K562 (cell line): ENCODE measurements around the gene RDH14. TPM values are rescaled to one million over a fixed set of nuclear protein-coding genes. Genes with fewer than 3 reads are reported as not detected.

Source experiments
- ATAC-seq: fragments of 200-7000 bp; cut with Tn5 transposase; 3 replicates; pipeline ENCODE4 v1.9.1; 2020; ENCODE audit warnings: moderate library complexity
- BruUV-seq: library from RNA; stranded (reverse); fragments of 400-500 nt; replicated peaks from 2 replicates; lab custom pipeline; 2021; lab: Mats Ljungman, UMichigan
- CTCF ChIA-PET: fragments of 300-600 bp; formaldehyde crosslinking; extraction: SDS; loops from one replicate; lab custom pipeline; 2021; ENCODE audit warnings: low intra/inter-chr PET ratio; lab: Yijun Ruan, JAX
- POLR2A ChIA-PET: fragments of 300-600, 350-650 bp; sonication (Branson Sonifier 250); formaldehyde crosslinking; extraction: SDS; loops from one replicate; lab custom pipeline; 2021; ENCODE audit warnings: antibody characterized with exemption, inconsistent platforms; lab: Yijun Ruan, JAX
- DNase-seq, 4 experiments: peaks; one replicate each; pipeline versions ENCODE4 v3.0.0 to v3.0.0-alpha.2; 2011 to 2018; ENCODE audit warnings: low spot score in 3 of 4, mixed read lengths in 3 of 4; ENCODE audit errors: extremely low read depth in 1 of 4
- FAIRE-seq: peaks from 2 replicates; lab custom pipeline; 2011; peaks lifted over from hg19 to GRCh38; lab: Jason Lieb, UNC
- H2AFZ ChIP-seq: 2 replicates; pipeline ENCODE4 v1.6.0; 2011; ENCODE audit warnings: low read depth, low read length, control low read depth, inconsistent platforms
- H3K27ac ChIP-seq: fragments of 200-600 bp; 3 replicates; pipeline ENCODE4 v1.8.0; 2011; ENCODE audit warnings: low read depth, mild to moderate bottlenecking, control low read depth, inconsistent platforms, low read length, moderate library complexity, mixed read lengths; ENCODE audit errors: extremely low read depth
- H3K27me3 ChIP-seq, 2 experiments: fragments of 300-600 bp in 1 of 2; 2 replicates in 1 of 2; 3 replicates in 1 of 2; pipeline versions ENCODE4 v1.6.0 to v1.8.0; 2011; ENCODE audit warnings: inconsistent platforms in 2 of 2, low read length in 2 of 2, mild to moderate bottlenecking in 1 of 2, mixed read lengths in 1 of 2, moderate library complexity in 1 of 2; ENCODE audit not compliant: control insufficient read depth in 2 of 2, insufficient read depth in 2 of 2
- H3K36me3 ChIP-seq: fragments of 300-600 bp; 3 replicates; pipeline ENCODE4 v1.8.0; 2011; ENCODE audit warnings: mild to moderate bottlenecking, low read length, inconsistent platforms; ENCODE audit not compliant: control insufficient read depth, insufficient read depth
- H3K4me1 ChIP-seq, 2 experiments: fragments of 200-600 bp in 1 of 2; replicated peaks in 1 of 2; 2 replicates in 1 of 2; 3 replicates in 1 of 2; pipeline versions ENCODE4 v1.5.1 to v1.8.0; 2011; ENCODE audit warnings: inconsistent platforms in 2 of 2, low read length in 2 of 2, mild to moderate bottlenecking in 1 of 2, mixed read lengths in 1 of 2, moderate library complexity in 1 of 2; ENCODE audit not compliant: control insufficient read depth in 2 of 2, insufficient read depth in 2 of 2
- H3K4me2 ChIP-seq: 2 replicates; pipeline ENCODE4 v1.6.1; 2011; ENCODE audit warnings: low read length, control low read depth, inconsistent platforms, mixed read lengths; ENCODE audit not compliant: insufficient read depth
- H3K4me3 ChIP-seq: fragments of 200-600 bp; sonication (generic), shearing (Covaris generic); 2 replicates; pipeline ENCODE4 v1.5.1; 2016; ENCODE audit warnings: control low read depth, inconsistent platforms
- H3K79me2 ChIP-seq: fragments of 200-600 bp; 3 replicates; pipeline ENCODE4 v1.8.0; 2011; ENCODE audit warnings: low read length, inconsistent platforms; ENCODE audit not compliant: control insufficient read depth, insufficient read depth
- H3K9ac ChIP-seq, 2 experiments: 2 replicates each; pipeline versions ENCODE4 v1.6.0 to v1.6.1; 2011; ENCODE audit warnings: low read depth in 2 of 2, low read length in 2 of 2, control low read depth in 1 of 2, inconsistent platforms in 1 of 2, mild to moderate bottlenecking in 1 of 2, mixed read lengths in 1 of 2; ENCODE audit not compliant: insufficient read depth in 1 of 2
- H3K9me1 ChIP-seq: one replicate; pipeline ENCODE4 v1.6.0; 2011; ENCODE audit warnings: inconsistent platforms, mild to moderate bottlenecking, low read length, moderate library complexity; ENCODE audit not compliant: control insufficient read depth, insufficient read depth
- H3K9me3 ChIP-seq: replicated peaks from 2 replicates; pipeline ENCODE4 v1.5.1; 2011; ENCODE audit warnings: low read depth, low read length, inconsistent platforms; ENCODE audit not compliant: control insufficient read depth, insufficient read depth
- H4K20me1 ChIP-seq: replicated peaks from 2 replicates; pipeline ENCODE4 v1.6.1; 2011; ENCODE audit warnings: low read length, inconsistent platforms, mixed read lengths; ENCODE audit not compliant: control insufficient read depth, insufficient read depth
- CEBPG ChIP-seq, 3 experiments: fragments of 200-800 bp in 1 of 3; sonication (Bioruptor generic) in 1 of 3; sonication (generic) in 1 of 3; formaldehyde crosslinking in 1 of 3; IDR thresholded peaks in 2 of 3; conservative IDR thresholded peaks in 1 of 3; 2 replicates each; pipeline versions ENCODE4 v1.6.1 to v1.8.0; 2016 to 2022; ENCODE audit warnings: missing compliant biosample characterization in 2 of 3, missing genetic modification characterization in 2 of 3, mild to moderate bottlenecking in 1 of 3, missing genetic modification reagents in 1 of 3
- SMAD3 ChIP-seq: fragments of 450-650 bp; formaldehyde crosslinking; conservative IDR thresholded peaks from 2 replicates; pipeline ENCODE4 v1.4.0; 2020; ENCODE audit warnings: mild to moderate bottlenecking
- ZBTB1 ChIP-seq: sonication (generic); formaldehyde crosslinking; IDR thresholded peaks from 2 replicates; pipeline ENCODE4 v1.8.1; 2023; ENCODE audit warnings: missing genetic modification reagents, low read depth, mild to moderate bottlenecking, borderline replicate concordance
- WGBS: fragments of 100-300 bp; shearing (Covaris generic); methylation state at CpG from one replicate; pipeline ENCODE4 v1.1.6; 2016; ENCODE audit warnings: low coverage, mixed read lengths; ENCODE audit not compliant: insufficient coverage; ENCODE audit errors: missing lambda C conversion rate; 5-methylcytosine and 5-hydroxymethylcytosine counted together
- in situ Hi-C: fragments of 300-500 bp; cut with MboI; formaldehyde crosslinking; loops from 4 replicates; pipeline ENCODE4 v1.15.0; 2018; ENCODE audit warnings: inconsistent platforms, mixed read lengths
- intact Hi-C: fragments of 100-400 bp; cut with micrococcal nuclease; formaldehyde crosslinking; loops from 2 replicates; pipeline ENCODE4 v1.14.2; 2022
- polyA plus RNA-seq, 8 experiments: library from polyadenylated mRNA; depleted of rRNA in 4 of 8; stranded (reverse) in 5 of 8; unstranded in 3 of 8; fragments of >200 nt; fragmentation: Nextera tagmentation in 2 of 8; fragmentation: Illumina TruSeq in 1 of 8; extraction: Ambion mirVana in 2 of 8; extraction: Trizol in 1 of 8; gene quantifications; 2 replicates each; pipeline versions ENCODE4 v1.2.1 to v1.2.3, GENCODE V29; 2011 to 2014; ENCODE audit warnings: inconsistent platforms in 1 of 8, missing spikeins in 1 of 8
- total RNA-seq, 7 experiments: library from RNA; depleted of rRNA in 6 of 7; stranded (reverse); fragments of >200 nt in 6 of 7; fragmentation: Illumina TruSeq in 2 of 7; extraction: Trizol in 2 of 7; gene quantifications; 2 replicates each; pipeline versions ENCODE4 v1.2.1 to v1.2.3, GENCODE V29; 2011 to 2021; ENCODE audit warnings: low replicate concordance in 1 of 7

RDH14 gene
- total and polyA plus RNA-seq, 9 of the 15 experiments (the other 6 are each of a cell fraction or from before 2014, with no cell fraction given): 6.7 to 26.2 (median 20.9) TPM

GRCh38 chr2:18531194-18531593 is 29.3 kb downstream of the RDH14 start:
- no peak overlapping the region for H3K9ac ChIP-seq
- H3K36me3 ChIP-seq: no peaks in the 10 kb centered on the region
- no peak overlapping the region for H3K4me3 ChIP-seq
- H3K4me2 ChIP-seq: no peak overlapping the region
- peaks cover 0 to 4% of the 10 kb centered on the region in 2 experiments; a peak in 2 of 5 replicates for H3K27me3 ChIP-seq
- no peaks in the 10 kb centered on the region for H3K79me2 ChIP-seq
- ChIA-PET POLR2A (interaction anchor here (1.1 kb wide), 1 partner anchor 15 kb away, joined by 4 read pairs; no protein-coding TSS in a partner anchor), CTCF (no interaction called here)
- no peaks in the 10 kb centered on the region for H3K9me1 ChIP-seq
- no peaks in the 10 kb centered on the region for H3K4me1 ChIP-seq
- ATAC-seq (no peak), DNase-seq (no peak), FAIRE-seq (no peak)
- BruUV-seq: no TSS peak
- no peak overlapping the region for H3K27ac ChIP-seq
- 0% methylated on average over 1 of the region's 1 CpG for WGBS
- no peaks in the 10 kb centered on the region for H3K9me3 ChIP-seq
- no peak overlapping the region for H2AFZ ChIP-seq
- intact Hi-C loops: no loop called here
- in situ Hi-C loops: loop anchor here (5.0 kb wide), 1 partner anchor 836 kb away; no protein-coding TSS in a partner anchor
- TF ChIP-seq SMAD3 (CRISPR knock-in tag): no peak
- H4K20me1 ChIP-seq: no peaks in the 10 kb centered on the region

GRCh38 chr2:18527822-18528221 is 32.6 kb downstream of the RDH14 start:
- intact Hi-C loops: no loop called here
- H3K27me3 ChIP-seq: no peaks in the 10 kb centered on the region; a peak in 1 of 5 replicates
- in situ Hi-C loops: no loop called here
- no peak overlapping the region for H3K27ac ChIP-seq
- no peak for ATAC-seq
- DNase-seq: no peak
- H3K4me1 ChIP-seq: no peaks in the 10 kb centered on the region
- CTCF ChIA-PET: no interaction called here
- H4K20me1 ChIP-seq: no peaks in the 10 kb centered on the region
- no peak overlapping the region for H2AFZ ChIP-seq
- no peak for FAIRE-seq
- BruUV-seq: no TSS peak
- WGBS: 3% methylated on average over 4 of the region's 4 CpGs
- H3K79me2 ChIP-seq: no peaks in the 10 kb centered on the region
- H3K9me3 ChIP-seq: no peaks in the 10 kb centered on the region
- TF ChIP-seq ZBTB1 (CRISPR knock-in tag): no peak
- TF ChIP-seq CEBPG (CRISPR knock-in tag; IDR thresholded peaks at IDR 0.05): no peak
- TF ChIP-seq CEBPG (tag; conservative IDR thresholded peaks at IDR 0.05 in 1 of 2, IDR thresholded peaks at IDR 0.05 in 1 of 2): peak in 1 of 2 experiments; percentile 67; a peak in 2 of 4 replicates
- no peak overlapping the region for H3K9ac ChIP-seq
- H3K36me3 ChIP-seq: no peaks in the 10 kb centered on the region
- no peak overlapping the region for H3K4me2 ChIP-seq
- H3K9me1 ChIP-seq: no peaks in the 10 kb centered on the region
- H3K4me3 ChIP-seq: no peak overlapping the region
- POLR2A ChIA-PET: interaction anchor here (0.8 kb wide), 1 partner anchor 8 kb away, joined by 4 read pairs; no protein-coding TSS in a partner anchor
